Memory B cell (primary cell): ENCODE results near the gene NOS1AP.

Experiments used
- ATAC-seq: fragments of 150-1000 bp; cut with Tn5 transposase; 2 replicates; pipeline ENCODE4 v1.10.0; 2021; ENCODE audit warnings: low read depth, mild to moderate bottlenecking, moderate library complexity
- DNase-seq, 2 donors: peaks; one replicate each; pipeline ENCODE4 v3.0.0; 2022; ENCODE audit warnings: low spot score in 2 of 2
- H3K27ac Mint-ChIP-seq: one replicate; pipeline ENCODE4 v1.8.0; 2022; ENCODE audit warnings: mild to moderate bottlenecking, moderate library complexity, mixed read lengths
- H3K27me3 Mint-ChIP-seq: one replicate; pipeline ENCODE4 v1.8.0; 2022; ENCODE audit warnings: mixed read lengths
- H3K36me3 Mint-ChIP-seq: one replicate; pipeline ENCODE4 v1.8.0; 2022; ENCODE audit warnings: mild to moderate bottlenecking, mixed read lengths
- H3K4me1 Mint-ChIP-seq: one replicate; pipeline ENCODE4 v1.8.0; 2022; ENCODE audit warnings: mixed read lengths
- H3K4me3 Mint-ChIP-seq: one replicate; pipeline ENCODE4 v1.8.0; 2022; ENCODE audit warnings: mild to moderate bottlenecking, moderate library complexity, mixed read lengths
- H3K9me3 Mint-ChIP-seq: one replicate; pipeline ENCODE4 v1.8.0; 2022; ENCODE audit warnings: mixed read lengths

Gene NOS1AP

GRCh38 chr1:162264108-162264507, 194.6 kb downstream of the NOS1AP start:
- ATAC-seq (no peak), DNase-seq (no peak)
- H3K27me3 Mint-ChIP-seq, result peaks cover 11% of the 10 kb centered on the region
- no peak overlapping the region for H3K27ac Mint-ChIP-seq
- H3K9me3 Mint-ChIP-seq, result no peaks in the 10 kb centered on the region
- H3K36me3 Mint-ChIP-seq, result peaks cover 1% of the 10 kb centered on the region
- no peak overlapping the region for H3K4me3 Mint-ChIP-seq
- H3K4me1 Mint-ChIP-seq, result no peaks in the 10 kb centered on the region

GRCh38 chr1:162265983-162266382, 196.5 kb downstream of the NOS1AP start:
- Mint-ChIP-seq H3K27ac (no peak overlapping the region), H3K4me3 (no peak overlapping the region), H3K9me3 (no peaks in the 10 kb centered on the region), H3K27me3 (peaks cover 7% of the 10 kb centered on the region), H3K4me1 (no peaks in the 10 kb centered on the region), H3K36me3 (peaks cover 1% of the 10 kb centered on the region)
- ATAC-seq (no peak), DNase-seq (no peak)

- no peak for ATAC-seq
- Mint-ChIP-seq H3K9me3 (no peaks in the 10 kb centered on the region), H3K4me3 (no peak overlapping the region), H3K27me3 (peaks cover 2% of the 10 kb centered on the region), H3K27ac (no peak overlapping the region), H3K36me3 (no peaks in the 10 kb centered on the region), H3K4me1 (no peaks in the 10 kb centered on the region)
- no peak for DNase-seq
Measured at GRCh38 chr1:162270016-162270770, 200.7 kb downstream of the NOS1AP start.

DNA sequence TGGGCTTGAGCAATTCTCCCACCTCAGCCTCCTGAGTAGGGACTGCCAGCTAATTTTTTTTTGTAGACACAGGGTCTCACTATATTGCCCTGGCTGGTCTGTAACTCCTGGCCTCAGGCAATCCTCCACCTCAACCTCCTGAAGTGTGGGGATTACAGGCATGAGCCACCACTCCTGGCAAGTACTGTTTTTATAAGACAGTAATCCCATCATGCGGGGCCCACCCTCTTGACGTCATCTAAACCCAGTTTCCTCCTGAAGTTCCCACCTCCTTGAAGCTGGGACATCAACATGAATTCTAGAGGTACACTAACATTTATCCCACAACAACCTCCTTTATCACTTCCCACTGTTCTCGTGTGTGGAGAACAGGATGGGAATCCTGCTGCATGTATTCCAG, 202.5 kb downstream of the NOS1AP start:
- no peak overlapping the region for H3K27ac Mint-ChIP-seq
- DNase-seq (no peak), ATAC-seq (no peak)
- H3K27me3 Mint-ChIP-seq, result peaks cover 4% of the 10 kb centered on the region
- no peaks in the 10 kb centered on the region for H3K9me3 Mint-ChIP-seq
- H3K4me3 Mint-ChIP-seq, result no peak overlapping the region
- no peaks in the 10 kb centered on the region for H3K4me1 Mint-ChIP-seq
- H3K36me3 Mint-ChIP-seq, result no peaks in the 10 kb centered on the region

GRCh38 chr1:162272419-162272818, 202.9 kb downstream of the NOS1AP start:
- Mint-ChIP-seq H3K27me3 (peaks cover 4% of the 10 kb centered on the region), H3K36me3 (no peaks in the 10 kb centered on the region), H3K9me3 (no peaks in the 10 kb centered on the region), H3K4me1 (no peaks in the 10 kb centered on the region), H3K27ac (no peak overlapping the region), H3K4me3 (no peak overlapping the region)
- no peak for ATAC-seq
- no peak for DNase-seq

DNA sequence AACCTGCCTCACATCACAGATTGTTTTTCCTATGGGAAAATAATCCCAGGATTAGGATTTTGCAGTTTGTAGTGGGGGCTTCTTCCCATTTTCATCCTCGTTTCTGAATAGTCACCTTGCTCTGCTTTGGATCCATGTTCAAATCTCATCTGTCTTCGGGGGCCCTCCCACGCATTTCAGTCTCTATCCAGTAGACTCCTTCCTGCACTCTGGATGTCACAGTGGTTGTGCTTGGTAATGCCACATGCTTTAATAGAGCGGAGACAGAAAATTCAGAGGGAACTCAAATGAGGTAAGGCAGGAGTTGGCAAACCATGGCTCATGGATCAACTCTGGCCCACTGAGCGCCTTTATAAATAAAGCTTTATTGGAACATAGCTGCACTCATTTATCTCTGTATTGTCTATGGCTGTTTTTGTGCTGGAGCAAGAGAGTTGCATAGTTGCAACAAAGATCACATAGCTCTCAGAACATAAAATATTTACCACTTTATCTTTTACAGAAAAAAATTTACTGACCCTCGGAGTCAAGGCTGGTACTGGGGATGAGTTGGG, 206.2 kb downstream of the NOS1AP start:
- Mint-ChIP-seq H3K27me3 (peaks cover 13% of the 10 kb centered on the region), H3K27ac (no peak overlapping the region)

DNA sequence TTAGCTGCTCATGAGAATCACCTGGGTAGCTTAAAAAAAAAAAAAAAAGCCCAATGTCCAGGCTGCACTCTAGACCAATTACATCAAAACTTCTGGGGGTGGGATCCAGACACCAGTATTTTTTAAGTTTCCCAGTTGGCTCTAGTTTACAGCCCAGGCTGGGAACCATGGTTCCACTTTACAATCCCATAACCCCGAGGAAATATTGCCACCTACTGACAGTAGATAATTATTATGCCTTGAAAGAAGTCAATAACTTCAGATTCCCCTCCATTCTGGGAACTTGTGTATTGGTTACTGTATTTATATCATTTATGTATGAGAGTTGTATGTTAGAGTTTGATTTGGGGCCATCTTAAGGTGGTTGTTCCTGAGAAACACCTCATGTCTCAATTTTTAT, 207.0 kb downstream of the NOS1AP start:
- DNase-seq, result no peak
- Mint-ChIP-seq H3K4me3 (no peak overlapping the region), H3K36me3 (no peaks in the 10 kb centered on the region), H3K4me1 (no peaks in the 10 kb centered on the region), H3K9me3 (no peaks in the 10 kb centered on the region), H3K27me3 (peaks cover 17% of the 10 kb centered on the region), H3K27ac (no peak overlapping the region)
- ATAC-seq, result no peak

More for the DNA sequence above, 206.2 kb downstream of the NOS1AP start:
- H3K4me3 Mint-ChIP-seq, result no peak overlapping the region
- no peaks in the 10 kb centered on the region for H3K4me1 Mint-ChIP-seq
- no peak for DNase-seq
- H3K36me3 Mint-ChIP-seq, result no peaks in the 10 kb centered on the region
- no peak for ATAC-seq
- H3K9me3 Mint-ChIP-seq, result no peaks in the 10 kb centered on the region

GRCh38 chr1:162279136-162279498, 209.6 kb downstream of the NOS1AP start:
- Mint-ChIP-seq H3K36me3 (no peaks in the 10 kb centered on the region), H3K4me3 (no peak overlapping the region), H3K9me3 (no peaks in the 10 kb centered on the region), H3K27ac (no peak overlapping the region), H3K27me3 (peaks cover 15% of the 10 kb centered on the region), H3K4me1 (no peaks in the 10 kb centered on the region)
- ATAC-seq (no peak), DNase-seq (no peak)

- H3K36me3 Mint-ChIP-seq, result no peaks in the 10 kb centered on the region
- H3K27ac Mint-ChIP-seq, result no peak overlapping the region
- no peaks in the 10 kb centered on the region for H3K9me3 Mint-ChIP-seq
- H3K27me3 Mint-ChIP-seq, result peaks cover 17% of the 10 kb centered on the region
- ATAC-seq (no peak), DNase-seq (no peak)
- no peaks in the 10 kb centered on the region for H3K4me1 Mint-ChIP-seq
- H3K4me3 Mint-ChIP-seq, result no peak overlapping the region
Measured at GRCh38 chr1:162281426-162281825, 211.9 kb downstream of the NOS1AP start.

DNA sequence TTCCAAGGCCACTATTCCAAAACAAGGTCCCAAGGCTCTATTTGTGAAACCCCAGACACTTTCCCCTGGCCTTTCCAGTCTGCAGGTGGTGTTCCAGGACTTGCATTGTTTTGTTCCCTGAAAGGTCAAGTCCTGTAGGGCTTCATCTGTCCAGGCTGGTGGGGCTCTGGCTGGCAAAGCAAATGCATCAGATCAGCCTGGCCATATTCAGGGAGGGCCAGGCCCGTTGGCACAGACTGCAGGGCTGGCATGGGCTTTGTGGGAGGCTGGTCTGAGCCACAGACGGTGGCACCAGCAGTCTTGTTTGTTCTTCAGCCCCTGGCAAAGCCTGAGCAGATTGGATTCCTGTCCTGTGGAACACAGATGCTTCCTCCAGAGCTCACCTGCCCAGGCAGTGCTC, 214.2 kb downstream of the NOS1AP start:
- Mint-ChIP-seq H3K27me3 (peaks cover 15% of the 10 kb centered on the region), H3K36me3 (no peaks in the 10 kb centered on the region), H3K9me3 (no peaks in the 10 kb centered on the region), H3K4me1 (no peaks in the 10 kb centered on the region), H3K4me3 (no peak overlapping the region), H3K27ac (no peak overlapping the region)
- ATAC-seq, result no peak
- no peak for DNase-seq

GRCh38 chr1:162284206-162284955, 214.9 kb downstream of the NOS1AP start:
- H3K4me3 Mint-ChIP-seq, result no peak overlapping the region
- H3K36me3 Mint-ChIP-seq, result no peaks in the 10 kb centered on the region
- no peak for DNase-seq
- peaks cover 3% of the 10 kb centered on the region for H3K4me1 Mint-ChIP-seq
- no peak for ATAC-seq
- peaks cover 19% of the 10 kb centered on the region for H3K27me3 Mint-ChIP-seq
- H3K9me3 Mint-ChIP-seq, result no peaks in the 10 kb centered on the region
- H3K27ac Mint-ChIP-seq, result no peak overlapping the region

DNA sequence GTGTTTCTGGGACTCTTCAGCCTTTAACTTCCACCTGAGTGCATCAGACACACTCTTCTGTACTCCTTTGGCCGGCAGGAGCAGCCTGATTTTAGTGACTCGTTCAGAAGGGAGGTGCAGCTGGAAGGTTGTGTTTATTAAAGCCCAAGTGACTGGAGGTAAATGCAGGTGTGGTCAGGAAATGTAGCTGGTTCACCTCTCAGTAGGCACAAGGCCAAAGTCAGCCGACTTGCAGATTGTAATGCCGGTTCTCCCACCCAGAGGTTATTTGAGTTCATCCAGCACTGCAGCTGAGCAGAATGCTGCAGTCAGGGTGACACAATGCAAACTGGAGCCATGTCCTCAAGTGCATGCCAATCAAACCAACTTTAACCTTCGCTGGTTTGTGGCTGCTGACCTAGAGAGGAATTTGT, 215.7 kb downstream of the NOS1AP start:
- peaks cover 3% of the 10 kb centered on the region for H3K4me1 Mint-ChIP-seq
- no peak overlapping the region for H3K4me3 Mint-ChIP-seq
- peaks cover 16% of the 10 kb centered on the region for H3K27me3 Mint-ChIP-seq
- H3K27ac Mint-ChIP-seq, result no peak overlapping the region
- no peak for ATAC-seq
- no peaks in the 10 kb centered on the region for H3K9me3 Mint-ChIP-seq
- H3K36me3 Mint-ChIP-seq, result no peaks in the 10 kb centered on the region
- no peak for DNase-seq

- no peak for DNase-seq
- peaks cover 16% of the 10 kb centered on the region for H3K27me3 Mint-ChIP-seq
- peaks cover 3% of the 10 kb centered on the region for H3K4me1 Mint-ChIP-seq
- H3K36me3 Mint-ChIP-seq, result no peaks in the 10 kb centered on the region
- H3K9me3 Mint-ChIP-seq, result no peaks in the 10 kb centered on the region
- H3K27ac Mint-ChIP-seq, result no peak overlapping the region
- no peak for ATAC-seq
- no peak overlapping the region for H3K4me3 Mint-ChIP-seq
Measured at GRCh38 chr1:162291000-162291399, 221.5 kb downstream of the NOS1AP start.

DNA sequence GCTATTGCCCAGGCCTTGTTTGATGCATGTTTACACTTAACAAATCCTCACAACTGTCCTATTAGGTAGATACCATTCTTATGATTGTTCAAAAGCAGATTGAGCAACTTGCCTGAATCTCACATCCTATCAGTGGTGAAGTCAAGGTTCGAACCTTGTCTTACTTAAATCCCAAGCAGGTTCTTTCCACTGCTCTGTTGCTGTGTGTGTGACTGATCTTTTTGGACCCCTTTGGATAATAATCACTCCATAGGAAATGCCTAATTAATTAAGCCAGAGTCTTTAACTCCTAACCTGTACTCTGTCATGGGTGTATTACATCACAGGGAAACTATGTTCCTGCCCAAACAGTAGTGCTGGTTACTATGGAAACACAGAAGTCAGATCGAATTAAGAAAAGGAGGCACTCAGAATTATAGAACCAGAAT, 222.9 kb downstream of the NOS1AP start:
- ATAC-seq, result no peak
- peaks cover 16% of the 10 kb centered on the region for H3K27me3 Mint-ChIP-seq

More for the DNA sequence above, 222.9 kb downstream of the NOS1AP start:
- Mint-ChIP-seq H3K4me1 (peaks cover 3% of the 10 kb centered on the region), H3K27ac (no peak overlapping the region), H3K4me3 (no peak overlapping the region), H3K36me3 (no peaks in the 10 kb centered on the region), H3K9me3 (no peaks in the 10 kb centered on the region)
- DNase-seq, result no peak
